A673 (cell line): ENCODE data around the gene MACC1.
"Not testable (repeated sequence)": the region's sequence is repeated elsewhere in the genome, so short reads cannot be mapped to it uniquely, and the experiment has no call there.

Experiments
- CTCF ChIP-seq: fragments of 300-800, 200-600 bp; sonication (generic); conservative IDR thresholded peaks from 2 replicates; pipeline ENCODE4 v1.5.1; 2017; ENCODE audit warnings: low read depth, mild to moderate bottlenecking, antibody characterized with exemption, low read length, moderate library complexity, mixed read lengths
- EZH2 ChIP-seq: fragments of 200-600 bp; sonication (generic); IDR thresholded peaks from 2 replicates; pipeline ENCODE4 v1.6.1; 2017; ENCODE audit warnings: borderline replicate concordance, low read depth, mild to moderate bottlenecking, mixed read lengths, antibody characterized with exemption, low read length; ENCODE audit not compliant: poor library complexity, severe bottlenecking

GRCh38 chr7:20120611-20121168, 96.5 kb downstream of the MACC1 start:
- not testable (repeated sequence) for TF ChIP-seq CTCF, EZH2
